Endothelial cell of umbilical vein (primary cell): Measurements from ENCODE around the gene FSIP1. TPM values are rescaled to one million over a fixed set of nuclear protein-coding genes. Genes with fewer than 3 reads are reported as not detected.

ENCODE experiments used
- BruUV-seq: library from RNA; stranded (reverse); fragments of 400-500 nt; replicated peaks from 2 replicates; lab custom pipeline; 2021; lab: Mats Ljungman, UMichigan
- CTCF ChIA-PET: fragments of 300-600, 350-600 bp; sonication (Branson Sonifier 250); formaldehyde crosslinking; loops from one replicate; lab custom pipeline; 2021; ENCODE audit warnings: antibody characterized with exemption, inconsistent platforms; lab: Charles Lee
- POLR2A ChIA-PET: fragments of 300-600, 350-600 bp; sonication (Branson Sonifier 250); formaldehyde crosslinking; loops from one replicate; lab custom pipeline; 2021; ENCODE audit warnings: antibody characterized with exemption, inconsistent platforms; lab: Charles Lee
- DNase-seq: peaks from one replicate; pipeline ENCODE4 v3.0.0-alpha.2; 2011; ENCODE audit warnings: low read depth, low spot score
- FAIRE-seq: peaks from 2 replicates; lab custom pipeline; 2011; peaks lifted over from hg19 to GRCh38; lab: Jason Lieb, UNC
- H2AFZ ChIP-seq: 2 replicates; pipeline ENCODE4 v1.6.0; 2012; ENCODE audit warnings: low read depth, low read length, control low read depth, inconsistent platforms
- H3K27ac ChIP-seq: 2 replicates; pipeline ENCODE4 v1.5.1; 2011; ENCODE audit warnings: low read depth, mild to moderate bottlenecking, control low read depth, low read length, moderate library complexity; ENCODE audit not compliant: insufficient read depth
- H3K27me3 ChIP-seq, 2 experiments: 2 replicates each; pipeline versions ENCODE4 v1.6.0 to v1.6.1; 2011; ENCODE audit warnings: low read length in 2 of 2, mixed read lengths in 1 of 2; ENCODE audit not compliant: control insufficient read depth in 2 of 2, insufficient read depth in 2 of 2
- H3K36me3 ChIP-seq, 2 experiments: 2 replicates in 1 of 2; 3 replicates in 1 of 2; pipeline ENCODE4 v1.5.1; 2011; ENCODE audit warnings: low read length in 2 of 2, mild to moderate bottlenecking in 1 of 2, moderate library complexity in 1 of 2; ENCODE audit not compliant: control insufficient read depth in 2 of 2, insufficient read depth in 2 of 2; ENCODE audit errors: extremely low read depth in 1 of 2
- H3K4me1 ChIP-seq: 3 replicates; pipeline ENCODE4 v1.5.1; 2011; ENCODE audit warnings: mild to moderate bottlenecking, low read length; ENCODE audit not compliant: control insufficient read depth, insufficient read depth; ENCODE audit errors: extremely low read depth
- H3K4me2 ChIP-seq: 2 replicates; pipeline ENCODE4 v1.6.1; 2011; ENCODE audit warnings: low read length, control low read depth, mixed read lengths; ENCODE audit not compliant: insufficient read depth
- H3K4me3 ChIP-seq, 3 experiments: fragments of 200-600 bp in 1 of 3; sonication (generic), shearing (Covaris generic) in 1 of 3; replicated peaks in 1 of 3; 2 replicates each; pipeline ENCODE4 v1.5.1; 2011 to 2016; ENCODE audit warnings: control low read depth in 3 of 3, low read length in 3 of 3, mild to moderate bottlenecking in 2 of 3, inconsistent platforms in 1 of 3, low read depth in 1 of 3, moderate library complexity in 1 of 3; ENCODE audit not compliant: insufficient read depth in 1 of 3
- H3K79me2 ChIP-seq: 2 replicates; pipeline ENCODE4 v1.6.0; 2012; ENCODE audit warnings: low read length, inconsistent platforms; ENCODE audit not compliant: control insufficient read depth, insufficient read depth
- H3K9ac ChIP-seq: replicated peaks from 2 replicates; pipeline ENCODE3; 2011; ENCODE audit warnings: low read length, control low read depth; ENCODE audit not compliant: insufficient read depth; ENCODE audit errors: extremely low read depth
- H3K9me1 ChIP-seq: replicated peaks from 3 replicates; pipeline ENCODE4 v1.6.0; 2011; ENCODE audit warnings: mild to moderate bottlenecking, low read length; ENCODE audit not compliant: control insufficient read depth, insufficient read depth; ENCODE audit errors: extremely low read depth
- H3K9me3 ChIP-seq: replicated peaks from 2 replicates; pipeline ENCODE4 v1.5.1; 2012; ENCODE audit warnings: low read length, inconsistent platforms; ENCODE audit not compliant: control insufficient read depth, insufficient read depth
- H4K20me1 ChIP-seq: replicated peaks from 2 replicates; pipeline ENCODE3; 2011; ENCODE audit warnings: mild to moderate bottlenecking, low read length; ENCODE audit not compliant: control insufficient read depth, insufficient read depth; ENCODE audit errors: extremely low read depth
- EZH2 ChIP-seq: IDR thresholded peaks from 2 replicates; pipeline ENCODE4 v1.6.1; 2012; ENCODE audit warnings: borderline replicate concordance, low read depth, mild to moderate bottlenecking, moderate library complexity, low read length, inconsistent platforms; ENCODE audit not compliant: severe bottlenecking
- FOS ChIP-seq: IDR thresholded peaks from 2 replicates; pipeline ENCODE4 v1.6.1; 2011; ENCODE audit warnings: mild to moderate bottlenecking, low read length, moderate library complexity, borderline replicate concordance; ENCODE audit not compliant: insufficient read depth
- GATA2 ChIP-seq: IDR thresholded peaks from 2 replicates; pipeline ENCODE4 v1.7.0; 2011; ENCODE audit warnings: low read depth, mild to moderate bottlenecking, moderate library complexity, mixed read lengths, low read length; ENCODE audit not compliant: insufficient read length, insufficient read depth
- JUN ChIP-seq: IDR thresholded peaks from 2 replicates; pipeline ENCODE4 v1.6.1; 2011; ENCODE audit warnings: borderline replicate concordance, low read depth; ENCODE audit not compliant: insufficient read length, insufficient read depth
- MAX ChIP-seq: IDR thresholded peaks from 2 replicates; pipeline ENCODE4 v1.6.1; 2011; ENCODE audit not compliant: insufficient read depth, insufficient read length
- MYC ChIP-seq: IDR thresholded peaks from one replicate; pipeline ENCODE4 v1.6.1; 2011; ENCODE audit warnings: mild to moderate bottlenecking, low read depth, low read length
- POLR2AphosphoS5 ChIP-seq: IDR thresholded peaks from 2 replicates; pipeline ENCODE4 v1.6.1; 2012; ENCODE audit warnings: low read depth, mild to moderate bottlenecking, control low read depth, low read length, moderate library complexity; ENCODE audit not compliant: insufficient read depth
- dilution Hi-C: fragments of 300-500 bp; cut with MboI; formaldehyde crosslinking; loops from one replicate; pipeline ENCODE4 v1.15.0; 2019; ENCODE audit warnings: low sequenced_read_pairs; ENCODE audit not compliant: extremely low pct_ligation_motif_present
- intact Hi-C: fragments of 100-400 bp; cut with micrococcal nuclease; formaldehyde crosslinking; loops from one replicate; pipeline ENCODE4 v1.10.0; 2022
- polyA plus RNA-seq, 4 experiments: library from polyadenylated mRNA; depleted of rRNA in 3 of 4; stranded (reverse) in 3 of 4; unstranded in 1 of 4; fragments of >200 nt; gene quantifications; 2 replicates each; pipeline versions ENCODE4 v1.2.1 to v1.2.3, GENCODE V29; 2011 to 2012; ENCODE audit warnings: missing spikeins in 1 of 4
- total RNA-seq: library from RNA; stranded (reverse); gene quantifications from 2 replicates; pipeline ENCODE4 v1.2.3, GENCODE V29; 2021
- TF ChIP-seq, protein P1 (sequence below), 2 donors: IDR thresholded peaks; 1 replicate in 1 of 2; 2 replicates in 1 of 2; pipeline ENCODE4 v1.5.1; 2011; ENCODE audit warnings: low read length in 2 of 2, mild to moderate bottlenecking in 2 of 2, moderate library complexity in 2 of 2, control low read depth in 1 of 2, inconsistent platforms in 1 of 2, low read depth in 1 of 2; ENCODE audit not compliant: insufficient read depth in 1 of 2; ENCODE audit errors: extremely low read depth in 1 of 2

FSIP1 gene
- total and polyA plus RNA-seq, 2 donors (not counting 3 experiments of a cell fraction or from before 2014, with no cell fraction given) = 0.23 to 1.1 TPM

- no peak for FAIRE-seq
- no peak for DNase-seq
- H3K27me3 ChIP-seq = no peaks in the 10 kb centered on the region
- no peak overlapping the region for H3K9ac ChIP-seq
- H3K4me1 ChIP-seq = peaks cover 50% of the 10 kb centered on the region
- no peak overlapping the region for H3K27ac ChIP-seq
- no TSS peak for BruUV-seq
- no peaks in the 10 kb centered on the region for H3K36me3 ChIP-seq
- no peak overlapping the region for H3K4me3 ChIP-seq
- intact Hi-C loops = loop anchor here (2.0 to 10.0 kb wide), 4 partner anchors 15 to 297 kb away; partner anchors contain the start of gene GPR176
- H3K9me3 ChIP-seq = no peaks in the 10 kb centered on the region
- H3K4me2 ChIP-seq = no peak overlapping the region
- H3K79me2 ChIP-seq = no peaks in the 10 kb centered on the region
- CTCF ChIA-PET = interaction anchor here (1.4 to 5.8 kb wide), 3 partner anchors 14 to 129 kb away, joined by 3 to 63 read pairs (median 7); no protein-coding TSS in a partner anchor
- dilution Hi-C loops = no loop called here
- H4K20me1 ChIP-seq = no peaks in the 10 kb centered on the region
- no peaks in the 10 kb centered on the region for H3K9me1 ChIP-seq
- no peak overlapping the region for H2AFZ ChIP-seq
- TF ChIP-seq MAX (no peak), FOS (no peak), GATA2 (no peak), EZH2 (no peak), POLR2AphosphoS5 (no peak)
- POLR2A ChIA-PET = no interaction called here
Observed at GRCh38 chr15:39627451-39628143, 155.0 kb downstream of the FSIP1 start.

DNA sequence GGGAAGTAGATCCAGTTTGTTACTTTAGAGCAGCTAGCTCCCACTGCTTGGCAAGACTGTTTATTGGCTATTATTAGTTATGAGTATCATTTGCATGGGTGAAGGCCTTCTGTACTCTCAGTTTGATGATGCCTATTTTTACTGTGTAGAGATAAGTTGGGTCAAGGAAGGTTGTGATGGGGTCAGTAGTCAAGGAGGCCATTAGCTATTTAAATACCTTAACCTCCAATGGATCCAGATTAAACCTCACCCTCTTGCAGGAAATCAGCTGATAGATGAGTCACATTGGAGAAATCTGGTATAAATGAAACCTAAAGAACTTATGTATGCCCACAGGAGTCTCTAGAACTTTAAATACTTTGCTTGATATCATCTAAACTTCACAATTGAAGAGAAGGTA lies 156.8 kb downstream of the FSIP1 start:
- no TSS peak for BruUV-seq
- peak overlapping the region; percentile 87 for H3K27ac ChIP-seq
- peaks cover 54% of the 10 kb centered on the region for H3K4me1 ChIP-seq
- H3K4me3 ChIP-seq = no peak overlapping the region
- DNase-seq = peak; percentile 54
- no peak overlapping the region for H2AFZ ChIP-seq
- no peaks in the 10 kb centered on the region for H3K36me3 ChIP-seq
- CTCF ChIA-PET = interaction anchor here (1.0 to 6.1 kb wide), 10 partner anchors 11 to 131 kb away, joined by 3 to 49 read pairs (median 4); no protein-coding TSS in a partner anchor
- peak overlapping the region; percentile 6 for H3K4me2 ChIP-seq
- no peak overlapping the region for H3K9ac ChIP-seq
- no peaks in the 10 kb centered on the region for H3K9me1 ChIP-seq
- no peaks in the 10 kb centered on the region for H3K9me3 ChIP-seq
- FAIRE-seq = peak; percentile 63
- POLR2A ChIA-PET = interaction anchor here (0.6 to 1.3 kb wide), 2 partner anchors 45 to 443 kb away, joined by 4 read pairs; partner anchors contain the start of gene THBS1
- dilution Hi-C loops (no loop called here), intact Hi-C loops (loop anchor here (5.0 to 10.0 kb wide), 3 partner anchors 36 to 299 kb away; partner anchors contain the start of gene GPR176)
- H3K79me2 ChIP-seq = no peaks in the 10 kb centered on the region
- TF ChIP-seq POLR2AphosphoS5 (no peak), GATA2 (no peak), JUN (peak; percentile 62), FOS (peak; percentile 67), MYC (no peak), MAX (no peak), EZH2 (no peak)
- TF ChIP-seq, protein P1, sequence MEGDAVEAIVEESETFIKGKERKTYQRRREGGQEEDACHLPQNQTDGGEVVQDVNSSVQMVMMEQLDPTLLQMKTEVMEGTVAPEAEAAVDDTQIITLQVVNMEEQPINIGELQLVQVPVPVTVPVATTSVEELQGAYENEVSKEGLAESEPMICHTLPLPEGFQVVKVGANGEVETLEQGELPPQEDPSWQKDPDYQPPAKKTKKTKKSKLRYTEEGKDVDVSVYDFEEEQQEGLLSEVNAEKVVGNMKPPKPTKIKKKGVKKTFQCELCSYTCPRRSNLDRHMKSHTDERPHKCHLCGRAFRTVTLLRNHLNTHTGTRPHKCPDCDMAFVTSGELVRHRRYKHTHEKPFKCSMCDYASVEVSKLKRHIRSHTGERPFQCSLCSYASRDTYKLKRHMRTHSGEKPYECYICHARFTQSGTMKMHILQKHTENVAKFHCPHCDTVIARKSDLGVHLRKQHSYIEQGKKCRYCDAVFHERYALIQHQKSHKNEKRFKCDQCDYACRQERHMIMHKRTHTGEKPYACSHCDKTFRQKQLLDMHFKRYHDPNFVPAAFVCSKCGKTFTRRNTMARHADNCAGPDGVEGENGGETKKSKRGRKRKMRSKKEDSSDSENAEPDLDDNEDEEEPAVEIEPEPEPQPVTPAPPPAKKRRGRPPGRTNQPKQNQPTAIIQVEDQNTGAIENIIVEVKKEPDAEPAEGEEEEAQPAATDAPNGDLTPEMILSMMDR (IDR thresholded peaks at IDR 0.05; ENCODE audit: extremely low read depth in 1 of 2, insufficient read depth in 1 of 2, low read depth in 1 of 2, low read length in 2 of 2) = no peak
- H4K20me1 ChIP-seq = no peaks in the 10 kb centered on the region
- H3K27me3 ChIP-seq = no peaks in the 10 kb centered on the region
